Uterus (tissue), 2 donors: Measurements from ENCODE around the gene IVNS1ABP.

Experiments used
- CTCF ChIP-seq, 4 experiments: fragments of 200-600 bp in 2 of 4; fragments of 450-650 bp in 2 of 4; sonication (generic) in 2 of 4; IDR thresholded peaks; one replicate each; pipeline ENCODE4 v1.5.1; 2016 to 2019; ENCODE audit warnings: antibody characterized with exemption in 4 of 4, mild to moderate bottlenecking in 2 of 4, moderate library complexity in 1 of 4
- POLR2A ChIP-seq, 2 donors: fragments of 450-650 bp; IDR thresholded peaks; one replicate each; pipeline ENCODE4 v1.6.1; 2016; ENCODE audit warnings: antibody characterized with exemption in 2 of 2, mild to moderate bottlenecking in 1 of 2, moderate library complexity in 1 of 2

- TF ChIP-seq CTCF (IDR thresholded peaks at IDR 0.05) (no peak), POLR2A (IDR thresholded peaks at IDR 0.05) (no peak)
Measured at GRCh38 chr1:185350027-185350442, 33.0 kb upstream of the IVNS1ABP start.
